Heart left ventricle (tissue), 16 donors: ENCODE data around the gene NEK10. TPM values are rescaled to one million over a fixed set of nuclear protein-coding genes. Genes with fewer than 3 reads are reported as not detected.
"Not testable (repeated sequence)": the region's sequence is repeated elsewhere in the genome, so short reads cannot be mapped to it uniquely, and the experiment has no call there.

Experiments used
- ATAC-seq, 4 donors: fragments of 200-7000 bp; cut with Tn5 transposase; one replicate each; pipeline ENCODE4 v1.9.1; 2020 to 2022; ENCODE audit warnings: moderate library complexity in 4 of 4, mild to moderate bottlenecking in 3 of 4, moderate number of reproducible peaks in 1 of 4
- DNase-seq, 5 donors: peaks; one replicate each; pipeline ENCODE4 v3.0.0-alpha.2; 2020
- H3K27ac ChIP-seq, 12 donors: fragments of 200-600 bp; sonication (generic) in 4 of 12; one replicate each; pipeline versions ENCODE4 v1.5.0 to v1.8.0; 2016 to 2022; ENCODE audit warnings: mild to moderate bottlenecking in 2 of 12
- H3K27me3 ChIP-seq, 9 donors: fragments of 200-600 bp; sonication (generic) in 2 of 9; one replicate each; pipeline versions ENCODE4 v1.5.1 to v1.8.0; 2016 to 2022; ENCODE audit warnings: mild to moderate bottlenecking in 3 of 9
- H3K36me3 ChIP-seq, 9 donors: fragments of 200-600 bp; sonication (generic) in 2 of 9; one replicate each; pipeline versions ENCODE4 v1.5.0 to v1.8.0; 2018 to 2022; ENCODE audit warnings: mild to moderate bottlenecking in 2 of 9
- H3K4me1 ChIP-seq, 12 donors: fragments of 200-600 bp; sonication (generic) in 4 of 12; one replicate each; pipeline versions ENCODE4 v1.5.0 to v1.8.0; 2016 to 2022; ENCODE audit warnings: mild to moderate bottlenecking in 3 of 12
- H3K4me3 ChIP-seq, 12 donors: fragments of 200-600 bp; sonication (generic) in 4 of 12; one replicate each; pipeline versions ENCODE4 v1.5.0 to v1.8.0; 2017 to 2022; ENCODE audit warnings: mild to moderate bottlenecking in 9 of 12, moderate library complexity in 4 of 12
- H3K9me3 ChIP-seq, 12 donors: fragments of 200-600 bp; sonication (generic) in 4 of 12; one replicate each; pipeline versions ENCODE4 v1.5.0 to v1.8.0; 2016 to 2022; ENCODE audit warnings: mild to moderate bottlenecking in 1 of 12
- CTCF ChIP-seq, 12 donors: fragments of 200-600 bp; sonication (generic) in 4 of 12; IDR thresholded peaks; one replicate each; pipeline versions ENCODE4 v1.5.0 to v1.8.0; 2018 to 2022; ENCODE audit warnings: antibody characterized with exemption in 12 of 12, mild to moderate bottlenecking in 5 of 12
- POLR2A ChIP-seq, 2 donors: fragments of 450-650 bp; IDR thresholded peaks; one replicate each; pipeline ENCODE4 v1.6.1; 2017; ENCODE audit warnings: antibody characterized with exemption in 2 of 2, mild to moderate bottlenecking in 2 of 2, moderate library complexity in 2 of 2
- WGBS, 4 donors: extraction: QIAGEN DNeasy Blood & Tissue Kit in 2 of 4; methylation state at CpG; one replicate each; pipeline versions ENCODE4 v1.1.5 to v1.1.7; 2013 to 2018; 5-methylcytosine and 5-hydroxymethylcytosine counted together
- intact Hi-C, 10 donors: fragments of 100-400 bp; cut with DNase I; formaldehyde crosslinking; loops; one replicate each; pipeline versions ENCODE4 v1.11.1 to v1.14.2; 2022
- polyA plus RNA-seq, 2 donors: library from polyadenylated mRNA; stranded (reverse); fragments of 200-250 nt; gene quantifications; one replicate each; pipeline ENCODE4 v1.2.3, GENCODE V29; 2013
- total RNA-seq, 9 donors: library from RNA; depleted of rRNA in 2 of 9; stranded (reverse); fragments of >200 nt in 2 of 9; fragmentation: NEBNext Ultra II Directional in 3 of 9; extraction: Animal tissue kit (Norgen Biotek cat#: 25700) in 3 of 9; gene quantifications; one replicate each; pipeline versions ENCODE4 v1.1.0 to v1.2.4, GENCODE V29; 2016 to 2023
- donor health status: ischemic (EF 13 %, LVEDD 7.1; RV severe dilation, severe dysfunction).
- donor health status: healthy with polysubstance abuse.
- donor health status: DM: no; HTN: yes; CAD: no.
- donor health status: DM: no; HTN: no; CAD: no.
- donor health status: ischemic (EF 25% LVEDD 6.9; RV normal size, moderate dysfunction).
- donor health status: ischemic (EF 25% LVEDD 5.7; RV mildly dilated, moderate dysfunction).
- donor health status: healthy.
- donor health status: DM: yes; HTN: yes; CAD: no.
- donor health status: ischemic (EF 35%, LVEDD 5.7; RV mildly dilated, moderate dysfunction).
- donor health status: nonischemic (EF 11% LVEDD 7.7; RV severe dilation, severe dysfunction).
- donor health status: DM: yes; HTN: yes; CAD: no.
- donor health status: PGD.
- donor health status: ischemic (EF 29% LVEDD 5.4; RV normal size, mild dysfunction).
- donor health status: nonischemic (EF 23%, LVEDD 6.1; RV moderate dilation, normal function).

Gene NEK10
- total and polyA plus RNA-seq, 11 donors = 0.72 to 22.5 (median 7.1) TPM

DNA sequence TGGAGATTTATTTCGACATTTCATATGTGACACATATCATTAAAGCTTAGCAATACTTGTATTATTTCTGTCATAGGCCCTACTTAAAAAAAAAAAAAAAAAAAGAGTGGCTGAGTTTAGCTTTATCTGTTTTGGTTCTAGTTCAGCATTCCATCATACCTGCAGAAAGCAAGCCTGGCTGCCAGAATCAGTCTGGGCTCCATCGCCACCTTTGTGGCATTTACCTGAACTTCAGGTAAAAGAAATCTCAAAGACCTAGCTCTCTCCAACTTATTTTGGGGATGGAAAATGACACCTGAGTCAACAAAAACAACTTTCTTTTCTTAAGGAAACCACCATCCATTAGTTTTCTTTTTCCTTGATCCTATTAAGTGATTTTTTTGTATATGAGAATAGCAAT, 82.1 kb downstream of the NEK10 start:
- Histone ChIP-seq H3K9me3 (no peaks in the 10 kb centered on the region), H3K27ac (no peak overlapping the region), H3K4me1 (no peaks in the 10 kb centered on the region), H3K36me3 (peaks cover 0 to 3% (median 0%) of the 10 kb centered on the region in 9 donors), H3K4me3 (no peak overlapping the region), H3K27me3 (no peaks in the 10 kb centered on the region)
- ATAC-seq (no peak), DNase-seq (no peak)
- 91 to 95% (median 93%) methylated on average over 2 of the region's 2 CpGs for WGBS, 4 donors
- intact Hi-C loops = no loop called here
- TF ChIP-seq POLR2A (IDR thresholded peaks at IDR 0.05) (no peak), CTCF (IDR thresholded peaks at IDR 0.05) (no peak)

DNA sequence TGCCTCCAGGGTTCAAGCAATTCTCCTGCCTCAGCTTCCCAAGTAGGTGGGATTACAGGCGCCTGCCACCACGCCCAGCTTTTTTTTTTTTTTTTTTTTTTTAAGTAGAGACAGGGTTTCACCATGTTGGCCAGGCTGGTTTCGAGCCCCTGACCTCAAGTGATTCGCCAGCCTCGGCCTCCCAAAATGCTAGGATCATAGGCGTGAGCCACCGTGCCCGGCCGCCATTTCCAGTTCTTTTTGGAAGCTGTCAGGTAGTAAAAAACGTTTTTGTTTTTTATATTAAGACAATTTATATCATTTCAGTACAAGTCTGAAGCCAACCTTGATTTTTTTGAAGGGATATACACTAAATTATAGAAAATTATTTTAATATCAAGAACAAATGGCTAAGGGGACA, 82.7 kb downstream of the NEK10 start:
- WGBS, 4 donors = 90 to 92% (median 91%) methylated on average over 10 of the region's 10 CpGs
- intact Hi-C loops, ATAC-seq, H3K27ac ChIP-seq, DNase-seq, H3K9me3 ChIP-seq, H3K4me3 ChIP-seq, H3K4me1 ChIP-seq, H3K27me3 ChIP-seq, H3K36me3 ChIP-seq: not testable (repeated sequence)

DNA sequence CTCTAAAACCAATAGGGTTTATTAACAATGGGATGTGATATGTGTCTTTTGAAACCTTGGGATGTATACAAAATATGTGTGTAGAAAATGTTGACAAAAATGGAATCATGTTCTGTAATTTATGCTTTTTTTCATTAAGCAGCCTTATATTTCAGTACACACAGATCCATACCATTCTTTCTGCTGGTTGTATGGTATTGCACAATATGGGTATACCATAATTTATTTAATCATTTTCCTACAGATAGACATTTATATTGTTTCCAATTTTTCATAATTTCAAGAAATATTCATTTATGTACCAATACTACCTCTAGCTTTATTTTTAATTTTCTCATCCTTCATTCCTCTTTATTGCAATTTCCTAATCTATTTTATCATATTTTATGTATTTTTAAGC, 83.5 kb downstream of the NEK10 start:
- TF ChIP-seq CTCF (IDR thresholded peaks at IDR 0.05) (no peak), POLR2A (IDR thresholded peaks at IDR 0.05) (no peak)
- no peak for ATAC-seq

GRCh38 chr3:27281671-27282150, 87.5 kb downstream of the NEK10 start:
- peaks cover 0 to 2% (median 0%) of the 10 kb centered on the region in 9 donors for H3K36me3 ChIP-seq
- no peak for ATAC-seq

More for the DNA sequence above, 83.5 kb downstream of the NEK10 start:
- no peak overlapping the region for H3K4me3 ChIP-seq
- H3K27me3 ChIP-seq = no peaks in the 10 kb centered on the region
- H3K9me3 ChIP-seq = no peaks in the 10 kb centered on the region
- intact Hi-C loops = no loop called here
- H3K4me1 ChIP-seq = no peaks in the 10 kb centered on the region
- DNase-seq = no peak
- no peak overlapping the region for H3K27ac ChIP-seq
- H3K36me3 ChIP-seq = peaks cover 0 to 2% (median 0%) of the 10 kb centered on the region in 9 donors

More at GRCh38 chr3:27281671-27282150, 87.5 kb downstream of the NEK10 start:
- no peak for DNase-seq
- no peak for TF ChIP-seq CTCF (IDR thresholded peaks at IDR 0.05)
- TF ChIP-seq POLR2A (IDR thresholded peaks at IDR 0.05) = no peak
- Histone ChIP-seq H3K9me3 (no peaks in the 10 kb centered on the region), H3K4me1 (no peaks in the 10 kb centered on the region), H3K27ac (no peak overlapping the region), H3K4me3 (no peak overlapping the region), H3K27me3 (no peaks in the 10 kb centered on the region)
- WGBS, 4 donors = 87 to 96% (median 92%) methylated on average over 2 of the region's 2 CpGs
- intact Hi-C loops = no loop called here
